HepG2 (cell line): Measurements from ENCODE around the gene IRGQ. TPM values are rescaled to one million over a fixed set of nuclear protein-coding genes. Genes with fewer than 3 reads are reported as not detected.

Experiments used
- ATAC-seq: fragments of 200-7000 bp; cut with Tn5 transposase; 3 replicates; pipeline ENCODE4 v1.9.1; 2020; ENCODE audit warnings: mild to moderate bottlenecking, moderate library complexity
- BruUV-seq: library from RNA; stranded (reverse); fragments of 400-500 nt; replicated peaks from 2 replicates; lab custom pipeline; 2021; lab: Mats Ljungman, UMichigan
- CTCF ChIA-PET: fragments of 300-600 bp; formaldehyde crosslinking; extraction: SDS; loops from one replicate; lab custom pipeline; 2021; ENCODE audit warnings: low total read pairs, inconsistent platforms, low intra/inter-chr PET ratio; lab: Yijun Ruan, JAX
- POLR2A ChIA-PET: fragments of 350-600 bp; sonication (Branson Sonifier 250); formaldehyde crosslinking; loops from one replicate; lab custom pipeline; 2020; ENCODE audit warnings: antibody characterized with exemption, inconsistent platforms; lab: Yijun Ruan, JAX
- DNase-seq: peaks from one replicate; pipeline ENCODE4 v3.0.0-alpha.2; 2015; ENCODE audit warnings: low spot score
- FAIRE-seq: peaks from 3 replicates; lab custom pipeline; 2011; peaks lifted over from hg19 to GRCh38; lab: Jason Lieb, UNC
- H2AFZ ChIP-seq: one replicate; pipeline ENCODE4 v1.6.1; 2011; ENCODE audit warnings: low read length, inconsistent platforms
- H3K27ac ChIP-seq: fragments of 300-600 bp; 3 replicates; pipeline ENCODE4 v1.8.0; 2011; ENCODE audit warnings: mixed run types, mild to moderate bottlenecking, mixed read lengths, low read length, inconsistent platforms; ENCODE audit not compliant: insufficient read depth; ENCODE audit errors: extremely low read length
- H3K27me3 ChIP-seq, 2 experiments: fragments of 200-600 bp in 1 of 2; 2 replicates in 1 of 2; 3 replicates in 1 of 2; pipeline versions ENCODE4 v1.6.0 to v1.8.0; 2011; ENCODE audit warnings: low read length in 2 of 2, mild to moderate bottlenecking in 2 of 2, moderate library complexity in 2 of 2, inconsistent platforms in 1 of 2; ENCODE audit not compliant: insufficient read depth in 2 of 2, control insufficient read depth in 1 of 2
- H3K36me3 ChIP-seq, 2 experiments: fragments of 200-600 bp in 1 of 2; replicated peaks in 1 of 2; 2 replicates in 1 of 2; 3 replicates in 1 of 2; pipeline versions ENCODE4 v1.5.1 to v1.8.0; 2011; ENCODE audit warnings: low read length in 2 of 2, inconsistent platforms in 1 of 2; ENCODE audit not compliant: insufficient read depth in 2 of 2, control insufficient read depth in 1 of 2
- H3K4me1 ChIP-seq: 2 replicates; pipeline ENCODE4 v1.5.1; 2012; ENCODE audit warnings: low read length, inconsistent platforms; ENCODE audit not compliant: insufficient read depth
- H3K4me2 ChIP-seq: 2 replicates; pipeline ENCODE4 v1.6.0; 2011; ENCODE audit warnings: low read depth, low read length, inconsistent platforms
- H3K4me3 ChIP-seq, 3 experiments: fragments of 200-600 bp in 1 of 3; sonication (generic), shearing (Covaris generic) in 1 of 3; replicated peaks in 1 of 3; 2 replicates each; pipeline ENCODE4 v1.5.1; 2011 to 2016; ENCODE audit warnings: low read length in 3 of 3, inconsistent platforms in 2 of 3, low read depth in 2 of 3, mild to moderate bottlenecking in 2 of 3, control low read depth in 1 of 3, mixed read lengths in 1 of 3; ENCODE audit not compliant: insufficient read depth in 1 of 3
- H3K79me2 ChIP-seq: one replicate; pipeline ENCODE4 v1.6.1; 2011; ENCODE audit warnings: low read length, inconsistent platforms; ENCODE audit not compliant: insufficient read depth
- H3K9ac ChIP-seq: 2 replicates; pipeline ENCODE4 v1.6.0; 2011; ENCODE audit warnings: mild to moderate bottlenecking, low read depth, low read length, inconsistent platforms; ENCODE audit not compliant: insufficient read depth
- H3K9me3 ChIP-seq: 2 replicates; pipeline ENCODE4 v1.5.1; 2012; ENCODE audit warnings: mild to moderate bottlenecking, low read length
- H4K20me1 ChIP-seq: 2 replicates; pipeline ENCODE4 v1.6.0; 2011; ENCODE audit warnings: inconsistent platforms, mild to moderate bottlenecking, low read length, moderate library complexity; ENCODE audit not compliant: insufficient read depth
- GTF2F1 ChIP-seq: fragments of 150-350 bp; IDR thresholded peaks from 2 replicates; pipeline ENCODE4 v1.6.1; 2014; ENCODE audit warnings: low read length
- ZBTB4 ChIP-seq: sonication (generic); formaldehyde crosslinking; IDR thresholded peaks from 2 replicates; pipeline ENCODE4 v1.4.0; 2020; ENCODE audit warnings: missing genetic modification reagents, mild to moderate bottlenecking, borderline replicate concordance
- ZBTB46 ChIP-seq: sonication (generic); formaldehyde crosslinking; IDR thresholded peaks from 2 replicates; pipeline ENCODE4 v1.4.0; 2020; ENCODE audit warnings: mild to moderate bottlenecking, missing genetic modification reagents, borderline replicate concordance
- ZNF136 ChIP-seq: sonication (generic); formaldehyde crosslinking; IDR thresholded peaks from 2 replicates; pipeline ENCODE4 v1.8.1; 2022; ENCODE audit warnings: low read depth, mild to moderate bottlenecking, moderate library complexity, missing genetic modification reagents
- ZNF354B ChIP-seq: sonication (generic); formaldehyde crosslinking; IDR thresholded peaks from 2 replicates; pipeline ENCODE4 v1.8.0; 2022; ENCODE audit warnings: mild to moderate bottlenecking, missing genetic modification reagents
- WGBS: methylation state at CpG from one replicate; pipeline ENCODE4 v1.1.6; 2017; ENCODE audit warnings: low lambda C conversion rate; 5-methylcytosine and 5-hydroxymethylcytosine counted together
- in situ Hi-C: cut with HindIII; loops from 2 replicates; pipeline ENCODE4 v1.10.0; 2017; ENCODE audit warnings: low pct_unique_long_range_greater_than_20kb; ENCODE audit not compliant: extremely low pct_ligation_motif_present
- intact Hi-C: fragments of 100-400 bp; cut with micrococcal nuclease; formaldehyde crosslinking; loops from one replicate; pipeline ENCODE4 v1.10.0; 2022; ENCODE audit not compliant: unreplicated experiment
- polyA plus RNA-seq, 8 experiments: library from polyadenylated mRNA; depleted of rRNA in 3 of 8; stranded (reverse) in 7 of 8; unstranded in 1 of 8; fragments of >200 nt; fragmentation: Illumina TruSeq in 4 of 8; extraction: Trizol in 4 of 8; gene quantifications; 2 replicates each; pipeline versions ENCODE4 v1.2.1 to v1.2.3, GENCODE V29; 2011 to 2016; ENCODE audit warnings: low read depth in 4 of 8, missing spikeins in 1 of 8, mixed read lengths in 1 of 8; ENCODE audit not compliant: insufficient read depth in 1 of 8
- total RNA-seq, 5 experiments: library from RNA; depleted of rRNA; stranded (reverse); fragments of >200 nt; fragmentation: Illumina TruSeq; extraction: Trizol; gene quantifications; 2 replicates each; pipeline ENCODE4 v1.2.3, GENCODE V29; 2016; ENCODE audit warnings: low read depth in 1 of 5

IRGQ gene
- total and polyA plus RNA-seq, 2 of the 13 experiments (the other 11 are each of a cell fraction or from before 2014, with no cell fraction given): 11.6 to 12.4 TPM

- H3K4me3 ChIP-seq: no peak overlapping the region
- no peak for TF ChIP-seq ZBTB46 (CRISPR knock-in tag)
- no peak for TF ChIP-seq GTF2F1
- TF ChIP-seq ZBTB4 (CRISPR knock-in tag): no peak
- no peak for TF ChIP-seq ZNF136 (CRISPR knock-in tag)
- no peak for TF ChIP-seq ZNF354B
- no peak overlapping the region for H3K4me2 ChIP-seq
- no peaks in the 10 kb centered on the region for H3K4me1 ChIP-seq
- in situ Hi-C loops: no loop called here
- no peak for FAIRE-seq
- peaks cover 1 to 24% of the 10 kb centered on the region in 2 experiments; a peak in 3 of 5 replicates for H3K36me3 ChIP-seq
- no peaks in the 10 kb centered on the region for H4K20me1 ChIP-seq
- no peak overlapping the region for H2AFZ ChIP-seq
- DNase-seq: no peak
- H3K27ac ChIP-seq: no peak overlapping the region
- 86% methylated on average over 7 of the region's 14 CpGs for WGBS
- ChIA-PET POLR2A (no interaction called here), CTCF (no interaction called here)
- H3K9me3 ChIP-seq: no peaks in the 10 kb centered on the region
- no peaks in the 10 kb centered on the region for H3K27me3 ChIP-seq
- ATAC-seq: no peak
- no TSS peak for BruUV-seq
- no peak overlapping the region for H3K9ac ChIP-seq
- intact Hi-C loops: no loop called here
- no peaks in the 10 kb centered on the region for H3K79me2 ChIP-seq
These were observed 33.2 kb downstream of the IRGQ start for GRCh38 chr19:43562698-43563241.
